NCI-H2196 treated with DMSO at 0.1 percent for 48 hours (cell line): Measurements from ENCODE around the gene TRIM27.
"Not testable (repeated sequence)": the region's sequence is repeated elsewhere in the genome, so short reads cannot be mapped to it uniquely, and the experiment has no call there.

Experiments used
- DNase-seq: peaks from one replicate; lab custom pipeline; 2025; ENCODE audit not compliant: unreplicated experiment; lab: John Stamatoyannopoulos, UW

Gene TRIM27

GRCh38 chr6:28943557-28944411, 20.0 kb upstream of the TRIM27 start:
- DNase-seq, result no peak

- DNase-seq, result no peak
These were observed 19.4 kb upstream of the TRIM27 start for GRCh38 chr6:28943223-28943556.

GRCh38 chr6:28941684-28942448, 18.1 kb upstream of the TRIM27 start:
- no peak for DNase-seq

- DNase-seq, result peak; percentile 66
These were observed 17.3 kb upstream of the TRIM27 start for GRCh38 chr6:28940858-28941683.

GRCh38 chr6:28940294-28940857, 16.6 kb upstream of the TRIM27 start:
- DNase-seq, result peak; percentile 35

- no peak for DNase-seq
These were observed 9.3 kb upstream of the TRIM27 start for GRCh38 chr6:28933069-28933468.

- no peak for DNase-seq
These were observed 6.3 kb upstream of the TRIM27 start for GRCh38 chr6:28929887-28930620.

- DNase-seq, result not testable (repeated sequence)
These were observed 5.6 kb upstream of the TRIM27 start for GRCh38 chr6:28929339-28929738.

GRCh38 chr6:28927846-28928245, 4.1 kb upstream of the TRIM27 start:
- DNase-seq, result no peak

GRCh38 chr6:28922821-28923317, 916 bp downstream of the TRIM27 start:
- DNase-seq, result no peak

GRCh38 chr6:28922004-28922820, 1.6 kb downstream of the TRIM27 start:
- DNase-seq, result no peak

GRCh38 chr6:28920281-28920680, 3.5 kb downstream of the TRIM27 start:
- DNase-seq, result no peak

- no peak for DNase-seq
These were observed 8.8 kb downstream of the TRIM27 start for GRCh38 chr6:28914941-28915340.

- no peak for DNase-seq
These were observed 12.7 kb downstream of the TRIM27 start for GRCh38 chr6:28910901-28911690.

- no peak for DNase-seq
These were observed 16.4 kb downstream of the TRIM27 start for GRCh38 chr6:28907394-28907793.

- DNase-seq, result no peak
These were observed 17.1 kb downstream of the TRIM27 start for GRCh38 chr6:28906669-28907068.

- no peak for DNase-seq
These were observed 20.1 kb downstream of the TRIM27 start for GRCh38 chr6:28903686-28904085.

GRCh38 chr6:28901831-28902230, 22.0 kb downstream of the TRIM27 start:
- no peak for DNase-seq
